NCI-H1436 treated with DMSO at 0.1 percent for 48 hours (cell line): ENCODE measurements around the gene DNAJB9.

Experiments used
- DNase-seq: peaks from one replicate; lab custom pipeline; 2025; lab: John Stamatoyannopoulos, UW

DNAJB9 gene

DNA sequence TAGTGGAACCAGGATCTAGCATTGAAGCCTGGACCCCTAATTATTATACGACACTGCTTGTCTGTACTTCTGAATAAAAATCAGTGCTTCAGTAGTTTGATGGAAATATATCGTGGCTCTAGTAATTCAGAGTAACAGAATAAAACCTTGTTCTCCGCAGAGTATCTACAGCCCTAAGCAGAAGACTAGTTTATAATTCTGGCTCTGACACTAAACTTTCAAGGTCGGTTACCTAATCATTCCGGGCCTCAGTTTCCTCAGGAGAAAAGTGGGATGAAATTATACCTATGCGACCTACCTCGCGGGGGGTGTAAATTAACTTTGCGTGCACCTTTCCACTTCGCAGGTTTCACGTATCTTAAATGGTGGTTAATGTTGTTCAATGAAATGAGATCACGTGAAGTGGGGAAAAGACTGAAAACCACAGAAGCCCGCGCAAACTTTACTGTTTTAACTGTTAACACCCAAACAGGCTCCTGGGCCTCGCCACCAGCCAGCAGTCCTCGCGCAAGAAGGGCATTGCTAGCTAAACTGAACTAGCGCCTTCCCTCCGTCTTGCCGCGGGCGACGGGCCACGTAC lies 783 bp upstream of the DNAJB9 start:
- no peak for DNase-seq

DNA sequence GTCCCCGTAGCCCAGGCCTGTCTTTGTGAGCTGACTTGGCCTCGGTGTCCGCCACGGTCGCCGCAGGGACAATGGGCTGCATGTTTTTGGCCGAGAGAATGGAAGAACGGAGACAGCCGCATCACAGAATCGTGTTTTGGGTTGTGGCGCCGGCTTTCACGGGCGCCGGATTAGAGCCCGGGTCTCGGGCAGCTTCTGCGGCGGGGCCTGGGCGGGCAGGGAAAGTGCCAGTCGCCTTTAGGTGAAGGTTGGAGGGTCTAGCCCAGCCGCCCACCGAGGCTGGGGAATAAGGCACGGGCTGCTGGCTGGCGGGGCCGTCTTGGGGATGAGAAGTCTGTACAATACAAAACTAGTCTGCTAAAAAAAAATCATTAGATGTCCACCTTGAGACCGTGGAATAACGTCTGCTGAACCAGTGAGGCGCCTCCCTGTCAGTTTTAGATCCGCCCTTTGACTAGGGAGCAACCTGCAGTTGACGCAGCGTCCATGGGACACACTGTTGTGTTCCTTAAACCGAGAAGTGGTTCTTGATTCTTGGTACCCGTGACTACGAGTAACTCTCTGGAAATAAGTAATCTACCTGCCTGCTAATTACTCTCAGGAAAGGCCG lies 577 bp downstream of the DNAJB9 start:
- no peak for DNase-seq

DNA sequence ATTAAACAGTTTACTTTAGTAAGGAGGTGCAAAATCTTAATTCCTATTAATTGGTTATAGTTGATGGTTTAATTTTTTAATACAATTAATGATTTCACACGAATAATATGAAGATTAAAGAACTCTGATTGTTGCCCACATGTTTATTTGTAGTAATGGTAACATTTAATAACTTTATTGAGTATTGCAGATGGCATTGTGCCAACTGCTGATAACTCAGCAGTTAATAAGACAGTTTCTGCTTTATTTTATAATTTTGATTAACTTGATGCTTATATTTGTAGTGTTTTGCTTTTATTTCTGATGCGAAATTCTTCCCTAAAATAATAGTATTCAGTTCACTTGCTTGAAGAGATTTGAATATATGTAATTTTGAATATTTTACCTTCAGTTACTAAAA lies 2.8 kb downstream of the DNAJB9 start:
- DNase-seq = no peak

DNA sequence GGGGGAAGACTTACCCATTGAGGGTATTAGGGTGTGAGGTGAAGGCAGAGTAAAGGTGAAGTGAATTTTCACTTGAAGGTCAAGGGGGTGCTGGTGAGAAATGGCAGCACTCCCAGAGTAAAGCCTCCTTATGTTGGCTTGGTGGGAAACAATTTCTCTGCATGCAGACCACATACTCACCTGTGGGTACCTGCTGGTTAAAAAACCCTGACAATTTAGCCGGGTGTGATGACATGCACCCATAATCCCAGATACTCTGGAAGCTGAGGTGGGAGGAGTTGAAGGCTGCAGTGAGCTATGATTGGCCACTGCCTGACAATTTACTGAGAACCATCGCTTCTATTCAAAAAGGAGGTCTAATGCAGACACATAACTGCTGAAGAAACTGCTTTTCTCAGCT lies 5.5 kb downstream of the DNAJB9 start:
- DNase-seq = no peak

DNA sequence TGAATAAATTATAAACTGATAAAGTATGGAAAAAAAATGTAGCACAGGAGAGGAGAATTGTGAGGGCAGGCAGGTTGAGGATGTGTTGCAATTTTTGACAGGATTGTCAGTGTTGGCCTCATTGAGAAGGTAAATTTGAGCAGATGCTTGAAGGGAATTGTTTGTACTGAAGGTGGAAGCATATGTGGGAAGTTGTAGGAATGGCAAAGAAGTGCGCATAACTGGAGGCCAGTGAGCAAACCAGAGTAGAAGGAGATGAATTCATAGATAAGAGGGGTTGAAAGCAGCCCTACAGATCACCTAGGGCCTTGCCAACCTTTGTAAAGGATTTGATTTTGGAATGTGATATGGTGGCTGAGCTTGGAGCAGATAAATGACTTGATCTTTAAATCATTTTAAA lies 6.4 kb downstream of the DNAJB9 start:
- DNase-seq = no peak

DNA sequence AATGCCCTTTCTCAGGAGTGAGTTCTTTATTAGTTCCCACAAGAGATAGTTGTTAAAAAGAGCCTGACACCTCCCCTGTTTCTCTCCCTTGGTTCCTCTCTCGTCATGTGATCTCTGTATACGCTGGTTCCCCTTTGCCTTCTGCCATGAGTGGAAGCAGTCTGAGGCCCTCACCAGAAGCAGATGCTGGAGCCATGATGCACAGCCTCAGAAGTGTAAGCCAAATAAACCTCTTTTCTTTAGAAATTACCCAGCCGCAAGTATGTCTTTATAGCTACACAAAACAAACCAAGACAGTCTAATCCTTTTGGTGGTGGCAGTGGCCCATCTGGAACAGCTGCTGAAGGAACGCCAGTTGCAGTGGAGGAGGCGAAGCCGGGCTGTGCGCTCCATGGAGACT lies 9.3 kb downstream of the DNAJB9 start:
- DNase-seq = no peak

DNA sequence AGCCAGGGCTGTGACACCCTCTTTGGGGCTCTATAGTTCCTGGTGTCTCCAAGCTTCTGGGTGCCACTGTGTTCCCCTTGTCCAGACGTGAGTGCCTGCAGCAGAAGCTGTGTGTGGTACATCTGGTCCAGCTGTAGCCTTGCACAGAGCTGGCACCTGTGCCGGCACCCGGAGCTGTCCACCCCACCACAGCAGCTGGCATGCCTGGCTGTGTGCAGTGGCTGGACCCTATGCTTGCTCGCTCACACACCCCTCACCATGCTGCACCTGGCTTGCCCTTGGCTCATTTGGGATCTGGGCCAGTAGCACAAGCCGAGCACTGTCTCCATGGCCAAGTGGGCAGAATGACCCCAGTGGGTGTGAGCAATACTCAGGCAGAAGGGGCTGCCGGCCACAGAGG lies 10.6 kb downstream of the DNAJB9 start:
- no peak for DNase-seq

DNA sequence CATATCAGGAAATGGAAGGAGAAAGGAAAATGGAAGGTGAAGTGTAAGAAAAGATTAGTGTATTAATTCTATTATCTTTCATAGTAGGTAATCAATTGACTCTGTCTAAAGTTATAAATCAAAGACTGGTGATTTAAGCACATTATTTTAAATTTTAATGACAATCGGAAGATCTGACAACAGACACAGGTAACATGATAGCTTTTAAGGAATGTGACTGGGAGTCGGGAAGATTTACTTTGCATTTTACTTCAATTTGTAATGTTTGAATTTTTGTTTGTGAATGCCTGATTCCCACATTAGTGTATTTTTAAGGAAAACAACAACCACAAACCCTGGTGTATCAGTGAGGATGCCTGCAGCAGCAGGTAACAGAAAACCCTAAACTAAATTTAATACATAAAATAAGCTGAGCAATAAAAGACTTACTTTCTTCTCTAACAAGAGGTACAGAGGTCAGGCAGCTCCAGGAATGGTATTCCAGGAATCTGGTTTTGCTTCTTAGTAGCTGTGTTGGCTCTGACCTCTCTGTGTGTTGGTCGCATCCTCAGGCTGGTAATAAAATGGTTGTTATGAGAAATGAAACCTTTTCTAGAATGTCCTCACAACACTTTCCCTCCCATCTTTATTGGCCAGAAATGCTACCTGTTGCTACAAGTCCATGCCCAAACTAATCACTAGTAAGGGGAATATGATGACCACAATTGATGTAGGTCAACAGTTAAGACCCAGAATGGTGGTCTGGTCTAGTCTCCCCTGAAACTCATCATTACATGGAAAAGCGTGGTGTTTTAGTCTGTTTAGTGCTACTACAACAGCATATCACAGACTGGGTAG lies 12.2 kb downstream of the DNAJB9 start:
- DNase-seq = no peak

DNA sequence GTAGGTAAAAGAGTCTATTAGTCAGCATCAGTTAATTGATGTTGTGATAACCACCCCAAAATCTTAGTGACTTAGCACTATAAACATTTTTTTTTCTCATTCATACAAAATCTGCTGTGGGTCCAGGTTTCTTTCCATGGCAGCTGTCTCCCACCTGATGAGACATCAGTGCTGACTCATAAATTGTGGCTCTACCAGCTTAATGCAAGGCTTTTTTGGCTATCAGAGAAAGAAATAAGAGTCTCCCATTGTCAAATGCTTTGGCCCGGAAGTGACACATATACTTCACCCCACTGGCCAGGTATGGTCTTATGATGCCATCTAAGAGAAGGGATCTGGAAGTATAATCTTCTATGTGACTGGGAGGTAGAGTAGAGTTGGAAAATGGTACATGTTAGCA lies 14.5 kb downstream of the DNAJB9 start:
- no peak for DNase-seq

DNA sequence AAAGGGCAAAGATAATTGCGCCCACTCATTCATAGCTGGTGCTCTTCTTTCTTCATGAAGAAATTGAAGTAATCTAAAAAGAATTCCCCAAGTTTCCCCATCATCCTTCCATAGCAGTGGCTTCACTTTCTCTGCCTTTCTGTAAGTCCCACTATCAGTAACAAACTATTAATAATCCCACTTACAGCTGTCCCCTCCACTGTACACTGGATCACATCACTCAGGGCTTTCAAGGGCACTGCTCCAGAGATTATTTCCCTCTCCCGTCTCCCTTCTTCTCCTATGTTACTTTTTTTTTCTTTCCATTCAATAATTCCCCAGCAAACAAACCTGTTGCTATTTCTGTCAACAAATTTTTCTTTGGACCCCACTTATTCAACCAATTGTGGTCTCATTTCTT lies 16.2 kb downstream of the DNAJB9 start:
- no peak for DNase-seq

DNA sequence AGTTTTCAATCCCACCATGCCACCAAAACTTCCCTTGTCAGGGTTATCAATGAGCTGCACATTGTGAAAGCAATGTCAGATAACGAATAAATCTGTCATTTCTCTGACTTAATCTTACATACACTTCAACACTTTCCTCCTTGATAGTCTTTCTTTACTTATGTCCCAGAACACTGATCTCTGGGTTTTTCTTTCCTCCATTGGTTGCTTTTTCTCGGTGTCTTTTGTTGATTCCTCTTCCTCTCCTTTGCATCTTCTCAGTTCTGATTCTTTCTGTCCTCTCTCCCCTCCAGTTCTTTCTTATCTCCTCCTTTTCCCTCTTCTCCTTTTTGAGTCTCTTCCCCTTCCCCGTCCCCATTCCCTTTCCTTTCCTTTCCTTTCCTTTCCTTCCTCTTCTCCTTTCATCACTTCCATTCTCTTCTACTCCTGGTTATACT lies 16.6 kb downstream of the DNAJB9 start:
- DNase-seq = no peak

DNA sequence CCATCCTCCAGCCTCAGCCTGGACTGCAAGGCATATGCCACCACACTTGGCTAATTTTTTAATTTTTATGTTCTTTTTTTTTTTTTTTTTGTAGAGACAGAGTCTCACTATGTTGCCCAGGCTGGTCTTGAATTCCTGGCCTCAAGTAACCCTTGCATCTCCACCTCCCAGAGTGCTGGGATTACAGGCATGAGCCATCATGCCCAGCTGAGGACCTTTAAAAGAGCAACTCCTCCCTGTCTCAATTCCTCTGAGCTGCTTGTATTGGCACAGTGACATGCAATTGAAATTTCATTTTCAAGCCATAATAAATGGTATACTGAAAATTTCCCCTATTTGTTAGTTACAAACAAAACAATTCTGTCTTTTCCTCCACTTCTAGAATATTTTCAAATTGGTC lies 19.5 kb downstream of the DNAJB9 start:
- no peak for DNase-seq

DNA sequence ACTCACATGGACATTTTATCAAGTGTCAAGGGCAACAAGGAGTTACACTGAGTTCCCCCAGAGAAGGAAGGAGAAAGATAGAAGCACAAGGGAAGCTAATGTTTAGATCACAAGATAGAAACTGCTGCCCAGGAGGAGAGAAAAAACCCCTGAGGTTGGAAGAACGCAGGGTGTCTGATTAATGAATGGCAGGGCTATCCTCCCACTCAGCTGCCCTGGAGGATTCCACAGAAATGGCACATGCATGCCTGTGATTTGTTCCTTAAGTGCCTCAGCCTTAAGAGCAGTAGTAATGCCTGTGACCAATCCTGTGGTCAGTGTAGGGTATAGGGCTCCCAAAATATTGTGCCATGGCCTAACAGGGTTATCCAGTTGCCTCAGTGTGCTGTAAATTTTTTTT lies 20.2 kb downstream of the DNAJB9 start:
- no peak for DNase-seq

DNA sequence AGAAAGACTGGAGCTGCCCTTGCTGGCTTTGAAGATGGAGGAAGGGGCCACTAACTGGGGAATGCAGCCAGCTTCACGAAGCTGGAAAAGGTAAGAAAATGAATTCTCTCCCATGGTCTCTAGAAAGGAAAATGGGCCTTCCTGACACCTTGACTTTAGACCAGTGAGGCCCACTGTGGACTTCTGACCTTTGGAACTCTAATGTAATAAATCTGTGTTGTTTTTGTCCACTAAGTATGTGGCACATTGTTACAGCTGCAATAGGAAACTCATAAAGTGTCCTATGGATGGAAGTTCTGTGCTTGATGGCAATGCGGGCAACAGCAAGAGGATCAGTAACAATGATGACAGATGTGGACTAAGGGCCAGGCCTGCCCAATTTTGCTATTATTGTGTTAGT lies 20.9 kb downstream of the DNAJB9 start:
- no peak for DNase-seq

DNA sequence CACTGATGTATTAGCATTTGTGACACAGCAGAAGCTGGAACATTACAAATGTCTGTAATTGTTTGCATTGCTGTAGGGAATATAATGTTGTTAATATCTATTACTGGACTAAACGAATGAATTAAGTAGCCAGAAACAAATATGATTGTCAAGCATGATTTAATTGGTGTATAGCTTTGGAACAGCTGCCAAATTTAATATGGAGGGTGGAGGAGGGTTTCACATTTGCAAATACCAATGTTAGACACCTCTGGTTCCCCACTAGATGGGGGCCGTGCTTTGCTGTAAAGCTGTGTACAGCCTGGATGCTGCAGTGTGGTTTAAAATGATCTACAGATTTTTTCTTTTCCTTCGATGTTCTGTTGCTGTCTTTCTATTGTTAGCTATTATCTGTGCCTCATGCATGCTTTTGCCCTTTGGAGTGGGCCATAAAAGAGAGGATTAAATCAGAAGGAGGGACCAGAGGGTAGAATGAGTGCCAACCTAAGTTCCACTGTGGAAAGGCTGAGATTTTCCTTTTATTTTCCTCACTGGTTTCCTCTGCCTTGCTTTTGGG lies 23.1 kb downstream of the DNAJB9 start:
- DNase-seq = peak; percentile 25

DNA sequence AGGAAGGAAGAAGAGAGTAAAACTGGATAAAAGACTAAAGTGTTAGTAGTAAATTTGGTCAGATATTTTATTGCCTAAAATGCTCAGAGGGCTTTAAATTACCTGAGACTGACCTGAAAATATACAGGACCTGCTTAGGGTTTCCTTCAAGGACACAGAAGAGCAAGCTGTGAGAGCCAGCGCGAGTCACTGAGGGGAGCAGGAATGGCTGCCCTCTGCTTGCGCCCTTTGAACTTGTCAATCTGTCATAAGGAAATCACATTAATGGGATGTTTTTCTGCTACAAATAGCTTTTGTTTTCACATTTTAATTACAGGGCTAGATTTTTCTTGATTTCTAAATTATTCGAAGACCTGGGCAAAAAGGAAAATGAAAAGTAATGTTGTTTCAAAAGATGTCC lies 26.9 kb downstream of the DNAJB9 start:
- DNase-seq = no peak

DNA sequence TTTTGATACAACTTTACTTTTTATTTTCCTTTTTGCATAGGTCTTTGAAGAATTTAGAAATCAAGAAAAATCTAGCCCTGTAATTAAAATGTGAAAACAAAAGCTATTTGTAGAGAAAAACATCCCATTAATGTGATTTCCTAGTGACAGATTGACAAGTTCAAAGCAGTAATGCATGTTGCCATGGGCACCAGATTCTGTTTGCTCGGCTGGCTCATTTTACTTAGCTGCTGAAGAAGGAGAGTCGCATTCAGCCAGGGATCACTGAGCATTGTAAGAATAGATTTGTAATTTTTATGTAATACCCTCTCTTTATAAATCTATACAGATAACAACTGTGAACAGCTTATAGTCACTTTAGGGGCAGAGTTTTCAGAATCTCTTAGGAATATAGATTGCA lies 28.5 kb downstream of the DNAJB9 start:
- DNase-seq = peak; percentile 27

DNA sequence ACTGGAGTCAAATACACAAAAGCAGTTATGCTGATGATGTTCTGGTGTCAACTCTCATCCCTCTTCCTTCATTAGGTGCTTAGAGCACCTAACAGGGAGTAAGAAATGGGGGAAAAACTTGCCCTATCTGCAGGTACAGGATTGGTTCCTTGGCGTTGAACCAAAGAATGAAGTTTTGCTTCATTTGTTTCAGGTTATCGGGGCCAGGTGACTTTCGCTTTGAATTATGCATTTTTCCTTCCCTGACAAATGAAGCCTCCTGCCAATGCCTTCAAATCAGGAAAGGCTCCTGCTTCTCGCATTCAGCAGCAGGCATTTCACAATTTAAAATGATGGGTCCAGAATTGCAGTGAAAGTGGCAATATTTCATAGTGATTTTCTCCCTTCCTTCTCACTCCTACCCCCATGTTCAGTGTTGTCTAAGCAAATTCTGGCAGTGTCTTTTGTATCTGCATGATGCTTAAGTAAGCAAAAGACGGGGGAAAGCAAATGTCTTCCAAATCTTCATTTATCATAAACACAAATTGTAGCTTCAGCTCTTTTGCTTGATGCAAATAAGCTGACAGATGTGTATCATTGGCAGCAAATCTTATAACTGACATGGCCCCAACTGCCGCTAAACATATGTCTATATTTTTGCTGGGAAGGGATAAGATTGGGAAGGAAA lies 29.4 kb downstream of the DNAJB9 start:
- DNase-seq = no peak

DNA sequence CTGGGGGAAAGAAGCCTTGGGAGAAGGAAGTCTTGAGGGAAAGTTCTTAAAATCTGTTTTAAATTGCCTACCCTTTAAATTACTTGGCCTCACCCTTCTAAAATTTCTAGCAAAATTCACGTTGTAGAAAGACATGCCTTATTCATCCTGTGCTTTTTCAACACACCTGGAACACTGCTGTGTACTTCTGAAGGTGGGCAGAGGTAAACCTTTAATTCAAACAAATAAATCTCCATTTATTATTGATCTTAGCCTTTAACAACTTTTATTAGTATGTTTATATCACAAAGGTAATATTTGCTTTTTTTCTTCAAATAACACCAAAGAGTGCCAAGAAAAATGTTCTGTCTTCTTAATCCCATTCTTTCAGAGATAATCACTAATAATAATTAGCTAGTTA lies 30.7 kb downstream of the DNAJB9 start:
- no peak for DNase-seq

DNA sequence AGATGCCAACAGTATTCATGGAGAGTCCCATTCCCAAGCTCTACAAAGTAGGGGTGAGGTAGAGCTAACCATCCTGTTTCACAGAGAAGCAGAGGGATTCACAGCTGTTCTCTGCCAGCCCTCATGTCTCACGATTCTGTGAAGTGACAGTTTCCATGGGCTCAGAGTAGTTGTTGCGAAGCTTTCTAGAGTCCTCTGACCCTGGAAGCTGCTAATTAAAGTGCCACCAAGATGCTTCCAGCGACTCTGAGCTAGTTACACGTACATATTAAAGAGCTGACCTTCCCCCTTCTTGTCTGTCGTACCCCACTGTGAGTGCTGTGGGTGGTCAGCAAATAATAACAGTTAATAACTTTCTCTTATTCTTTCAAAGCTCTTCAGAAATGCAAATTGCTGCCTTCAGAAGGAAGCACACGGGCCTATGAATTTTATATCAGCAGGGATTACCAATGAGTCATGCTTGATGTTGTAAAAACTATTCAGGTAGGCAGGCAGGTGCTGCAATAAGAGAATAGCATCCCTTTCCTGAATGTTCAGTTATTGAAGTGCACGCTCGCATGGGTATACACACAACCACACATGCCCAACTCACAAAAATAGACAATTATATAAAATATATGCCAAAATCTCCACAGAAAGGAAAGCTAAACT lies 34.1 kb downstream of the DNAJB9 start:
- no peak for DNase-seq

DNA sequence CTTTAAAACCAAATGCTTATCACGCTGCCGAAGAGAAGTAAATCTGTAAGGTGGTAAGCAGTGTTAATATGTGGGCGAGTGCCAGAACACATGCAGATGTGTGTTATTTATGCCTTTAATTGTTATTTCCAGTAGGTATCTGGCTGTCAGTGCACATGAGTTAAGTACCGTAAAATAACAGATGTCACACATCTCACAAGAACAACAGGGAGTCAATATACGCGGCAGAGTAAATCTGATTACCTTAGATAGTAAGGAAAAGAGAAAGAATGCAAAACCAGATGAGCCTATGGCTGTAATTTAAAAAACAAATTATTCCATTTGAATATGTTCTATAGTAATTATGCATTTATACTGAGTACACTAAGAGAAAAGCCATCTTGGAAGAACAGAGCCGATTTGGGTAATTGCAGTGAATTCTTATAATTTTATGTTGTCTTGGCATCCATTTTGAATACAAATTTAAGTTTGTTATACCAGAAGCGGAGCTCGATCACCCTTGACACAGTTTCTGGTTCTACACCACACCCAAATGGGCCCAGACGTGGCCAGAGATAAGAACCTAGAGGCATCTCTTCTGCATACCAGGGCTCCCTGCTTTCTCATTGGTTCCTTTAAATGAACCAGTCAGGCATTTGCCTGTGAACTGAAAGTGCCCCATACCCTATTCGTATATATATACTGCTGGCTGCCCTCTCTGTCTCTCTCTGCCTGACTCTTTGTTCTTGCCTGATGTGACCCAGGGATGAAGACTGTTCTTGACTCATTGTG lies 34.8 kb downstream of the DNAJB9 start:
- no peak for DNase-seq
